HCT116 (cell line): ENCODE data around the gene DCHS1. TPM values are rescaled to one million over a fixed set of nuclear protein-coding genes. Genes with fewer than 3 reads are reported as not detected.

Source experiments
- ATAC-seq: fragments of 200-7000 bp; cut with Tn5 transposase; 2 replicates; pipeline ENCODE4 v1.9.1; 2020; ENCODE audit warnings: mild to moderate bottlenecking, moderate library complexity
- BruUV-seq: library from RNA; stranded (reverse); fragments of 400-500 nt; replicated peaks from 2 replicates; lab custom pipeline; 2021; lab: Mats Ljungman, UMichigan
- CTCF ChIA-PET: fragments of 300-600 bp; sonication (Branson Sonifier 250); formaldehyde crosslinking; loops from one replicate; lab custom pipeline; 2021; ENCODE audit warnings: antibody characterized with exemption; lab: Charles Lee
- POLR2A ChIA-PET: fragments of 300-600, 350-600 bp; sonication (Branson Sonifier 250); formaldehyde crosslinking; loops from one replicate; lab custom pipeline; 2021; ENCODE audit warnings: antibody characterized with exemption; lab: Charles Lee
- RAD21 ChIA-PET, 2 experiments: fragments of 300-600 bp; sonication (Branson Sonifier 250); formaldehyde crosslinking; loops; one replicate each; lab custom pipeline; 2023; ENCODE audit warnings: low total read pairs in 2 of 2; ENCODE audit not compliant: uncharacterized antibody in 2 of 2, unreplicated experiment in 2 of 2, low non-redundant PET in 1 of 2; lab: Charles Lee
- DNase-seq: peaks from one replicate; pipeline ENCODE4 v3.0.0-alpha.2; 2010; ENCODE audit warnings: low read depth, low spot score
- H2AFZ ChIP-seq: fragments of 200-600 bp; shearing (Covaris generic), sonication (generic); 2 replicates; pipeline ENCODE4 v1.6.1; 2017; ENCODE audit warnings: low read depth, mixed run types, mixed read lengths, antibody characterized with exemption, low read length; ENCODE audit not compliant: poor library complexity, severe bottlenecking
- H3K27ac ChIP-seq: 2 replicates; pipeline ENCODE4 v1.5.1; 2012; ENCODE audit warnings: low read depth, low read length
- H3K27me3 ChIP-seq: fragments of 200-600 bp; sonication (generic); 2 replicates; pipeline ENCODE4 v1.6.1; 2016; ENCODE audit warnings: mixed run types, low read length, mixed read lengths; ENCODE audit not compliant: insufficient read depth
- H3K36me3 ChIP-seq, 2 experiments: fragments of 200-500 bp in 1 of 2; fragments of 200-600 bp in 1 of 2; sonication (Bioruptor generic) in 1 of 2; sonication (generic) in 1 of 2; 2 replicates each; pipeline versions ENCODE4 v1.5.1 to v1.6.1; 2014 to 2016; ENCODE audit warnings: low read length in 2 of 2, inconsistent platforms in 1 of 2, mixed read lengths in 1 of 2, mixed run types in 1 of 2; ENCODE audit not compliant: insufficient read depth in 2 of 2, control insufficient read depth in 1 of 2
- H3K4me1 ChIP-seq, 2 experiments: fragments of 200-600 bp in 1 of 2; sonication (generic) in 1 of 2; 2 replicates each; pipeline versions ENCODE4 v1.5.1 to v1.6.1; 2012 to 2017; ENCODE audit warnings: low read length in 2 of 2, inconsistent platforms in 1 of 2, mild to moderate bottlenecking in 1 of 2, mixed read lengths in 1 of 2, mixed run types in 1 of 2, moderate library complexity in 1 of 2; ENCODE audit not compliant: insufficient read depth in 2 of 2, control insufficient read depth in 1 of 2
- H3K4me2 ChIP-seq: fragments of 200-600 bp; sonication (generic); 2 replicates; pipeline ENCODE4 v1.6.1; 2017; ENCODE audit warnings: mixed run types, low read length, mixed read lengths
- H3K4me3 ChIP-seq, 2 experiments: fragments of 200-600 bp in 1 of 2; sonication (generic) in 1 of 2; replicated peaks in 1 of 2; 2 replicates each; pipeline ENCODE4 v1.5.1; 2011 to 2016; ENCODE audit warnings: low read length in 2 of 2, control low read depth in 1 of 2, low read depth in 1 of 2, mild to moderate bottlenecking in 1 of 2, mixed read lengths in 1 of 2, mixed run types in 1 of 2
- H3K79me2 ChIP-seq: fragments of 200-600 bp; sonication (generic); 2 replicates; pipeline ENCODE4 v1.6.1; 2017; ENCODE audit warnings: mild to moderate bottlenecking, mixed run types, low read length, moderate library complexity, mixed read lengths; ENCODE audit not compliant: insufficient read depth
- H3K9ac ChIP-seq: fragments of 200-600 bp; sonication (generic); 2 replicates; pipeline ENCODE4 v1.6.1; 2016; ENCODE audit warnings: low read length, mixed read lengths
- H3K9me2 ChIP-seq: fragments of 200-600 bp; sonication (generic), shearing (Covaris generic); 2 replicates; pipeline ENCODE4 v1.6.1; 2017; ENCODE audit warnings: mixed run types, mild to moderate bottlenecking, moderate library complexity; ENCODE audit not compliant: insufficient read depth
- H3K9me3 ChIP-seq, 2 experiments: fragments of 200-500 bp in 1 of 2; fragments of 200-600 bp in 1 of 2; sonication (Bioruptor generic) in 1 of 2; sonication (generic) in 1 of 2; 2 replicates each; pipeline ENCODE4 v1.6.1; 2014 to 2017; ENCODE audit warnings: low read length in 2 of 2, mixed read lengths in 2 of 2, inconsistent platforms in 1 of 2, low read depth in 1 of 2, mild to moderate bottlenecking in 1 of 2, mixed run types in 1 of 2, moderate library complexity in 1 of 2; ENCODE audit not compliant: control insufficient read depth in 1 of 2, insufficient read depth in 1 of 2
- H4K20me1 ChIP-seq: fragments of 200-600 bp; sonication (generic), shearing (Covaris generic); 2 replicates; pipeline ENCODE4 v1.6.1; 2017; ENCODE audit warnings: mixed run types, mild to moderate bottlenecking, moderate library complexity; ENCODE audit not compliant: insufficient read depth
- CBX3 ChIP-seq: IDR thresholded peaks from 2 replicates; pipeline ENCODE4 v1.6.1; 2012; ENCODE audit warnings: low read depth
- CEBPB ChIP-seq: IDR thresholded peaks from 2 replicates; pipeline ENCODE4 v1.6.1; 2012; ENCODE audit warnings: low read depth
- CTCF ChIP-seq, 3 experiments: fragments of 200-600 bp in 1 of 3; sonication (generic) in 1 of 3; IDR thresholded peaks in 2 of 3; conservative IDR thresholded peaks in 1 of 3; 2 replicates each; pipeline ENCODE4 v1.5.1; 2012 to 2017; ENCODE audit warnings: low read depth in 2 of 3, low read length in 2 of 3, antibody characterized with exemption in 1 of 3, borderline replicate concordance in 1 of 3, control low read depth in 1 of 3, mild to moderate bottlenecking in 1 of 3, mixed read lengths in 1 of 3, mixed run types in 1 of 3, moderate library complexity in 1 of 3; ENCODE audit not compliant: insufficient read depth in 1 of 3
- FOSL1 ChIP-seq: IDR thresholded peaks from 2 replicates; pipeline ENCODE4 v1.6.1; 2012; ENCODE audit warnings: low read depth
- REST ChIP-seq: IDR thresholded peaks from 2 replicates; pipeline ENCODE4 v1.6.1; 2012; ENCODE audit warnings: low read depth
- YY1 ChIP-seq: IDR thresholded peaks from 2 replicates; pipeline ENCODE4 v1.6.1; 2011; ENCODE audit warnings: low read length, low read depth, moderate library complexity, mild to moderate bottlenecking; ENCODE audit not compliant: insufficient replicate concordance; ENCODE audit errors: extremely low read depth
- ZNF274 ChIP-seq: fragments of 200-500 bp; sonication (Bioruptor generic); IDR thresholded peaks from 2 replicates; pipeline ENCODE4 v1.6.1; 2014; ENCODE audit warnings: mild to moderate bottlenecking, low read depth, low read length, inconsistent platforms
- intact Hi-C: fragments of 100-400 bp; cut with micrococcal nuclease; formaldehyde crosslinking; loops from 2 replicates; pipeline ENCODE4 v1.10.0; 2022
- total RNA-seq: library from RNA; stranded (reverse); gene quantifications from one replicate; pipeline ENCODE4 v1.2.1, GENCODE V29; 2021; ENCODE audit not compliant: unreplicated experiment

The DCHS1 gene
- total RNA-seq, 1 experiment from 2014 or later: 0.30 TPM

- no peak overlapping the region for H2AFZ ChIP-seq
- DNase-seq (no peak), ATAC-seq (no peak)
- peaks cover 18 to 45% of the 10 kb centered on the region in 2 experiments for H3K4me1 ChIP-seq
- peak overlapping the region; percentile 90 for H3K9ac ChIP-seq
- H3K27me3 ChIP-seq: no peaks in the 10 kb centered on the region
- no peaks in the 10 kb centered on the region for H4K20me1 ChIP-seq
- intact Hi-C loops: loop anchor here (1.0 to 5.0 kb wide), 4 partner anchors 72 to 225 kb away; partner anchors contain the start of genes ARFIP2, MRPL17 and TIMM10B
- RAD21 ChIA-PET: no interaction called here
- POLR2A ChIA-PET: interaction anchor here (1.4 kb wide), 1 partner anchor 78 kb away, joined by 4 read pairs; the partner anchor contains the start of gene MRPL17
- H3K36me3 ChIP-seq: peaks cover 19 to 45% of the 10 kb centered on the region in 2 experiments
- no peaks in the 10 kb centered on the region for H3K9me2 ChIP-seq
- CTCF ChIA-PET: interaction anchor here (0.9 to 1.4 kb wide), 3 partner anchors 74 to 226 kb away, joined by 3 to 4 read pairs (median 3); partner anchors contain the start of gene MRPL17
- no peaks in the 10 kb centered on the region for H3K9me3 ChIP-seq
- peak overlapping the region; percentile 81 to 96 for H3K4me3 ChIP-seq
- TF ChIP-seq CTCF (IDR thresholded peaks at IDR 0.05 in 2 of 3, conservative IDR thresholded peaks at IDR 0.05 in 1 of 3; ENCODE audit: borderline replicate concordance in 1 of 3, insufficient read depth in 1 of 3, low read depth in 2 of 3, low read length in 2 of 3) (no peak), FOSL1 (no peak), CEBPB (no peak), YY1 (no peak), REST (no peak), CBX3 (no peak), ZNF274 (no peak)
- H3K4me2 ChIP-seq: peak overlapping the region; percentile 88
- BruUV-seq: no TSS peak
- peaks cover 88% of the 10 kb centered on the region for H3K79me2 ChIP-seq
- peak overlapping the region; percentile 66; the same call in 1 of the 2 replicates for H3K27ac ChIP-seq
These were observed 50.8 kb downstream of the DCHS1 start for GRCh38 chr11:6604790-6605189.
